Activated CD8-positive, alpha-beta T cell treated with anti-CD3 and anti-CD28 coated beads for 36 hours (primary cell): ENCODE results near the gene TRIP13. TPM values are rescaled to one million over a fixed set of nuclear protein-coding genes. Genes with fewer than 3 reads are reported as not detected.

Experiments used
- ATAC-seq: fragments of 200-7000 bp; cut with Tn5 transposase; one replicate; pipeline ENCODE4 v1.10.0; 2021; ENCODE audit warnings: mild to moderate bottlenecking, moderate library complexity
- CTCF ChIA-PET: fragments of 350-600 bp; sonication (Branson Sonifier 250); formaldehyde crosslinking; loops from one replicate; lab custom pipeline; 2021; ENCODE audit warnings: antibody characterized with exemption; lab: Charles Lee
- POLR2A ChIA-PET: fragments of 350-600 bp; sonication (Branson Sonifier 250); formaldehyde crosslinking; loops from one replicate; lab custom pipeline; 2021; ENCODE audit warnings: antibody characterized with exemption; lab: Charles Lee
- DNase-seq: peaks from one replicate; pipeline ENCODE4 v3.0.0-alpha.2; 2020
- H3K27ac Mint-ChIP-seq: one replicate; pipeline ENCODE4 v1.8.0; 2021; ENCODE audit warnings: mild to moderate bottlenecking, mixed read lengths
- H3K27me3 Mint-ChIP-seq: one replicate; pipeline ENCODE4 v1.8.0; 2021; ENCODE audit warnings: mixed read lengths
- H3K36me3 Mint-ChIP-seq: one replicate; pipeline ENCODE4 v1.8.0; 2021; ENCODE audit warnings: low read depth, mixed read lengths
- H3K4me1 Mint-ChIP-seq: one replicate; pipeline ENCODE4 v1.8.0; 2021; ENCODE audit warnings: low read depth, mixed read lengths
- H3K4me3 Mint-ChIP-seq: one replicate; pipeline ENCODE4 v1.8.0; 2021; ENCODE audit warnings: mild to moderate bottlenecking, moderate library complexity, mixed read lengths
- H3K9me3 Mint-ChIP-seq: one replicate; pipeline ENCODE4 v1.8.0; 2021; ENCODE audit warnings: mixed read lengths
- CTCF ChIP-seq: fragments of 200-600 bp; IDR thresholded peaks from one replicate; pipeline ENCODE4 v1.8.0; 2022; ENCODE audit warnings: antibody characterized with exemption, mild to moderate bottlenecking
- intact Hi-C: fragments of 100-400 bp; cut with micrococcal nuclease; formaldehyde crosslinking; loops from one replicate; pipeline ENCODE4 v1.10.0; 2022
- total RNA-seq, 2 experiments: library from RNA; stranded (reverse); gene quantifications; one replicate each; pipeline ENCODE4 v1.2.3, GENCODE V29; 2021

The TRIP13 gene
- total RNA-seq, 2 experiments from 2014 or later, result 31.0 to 36.9 TPM

GRCh38 chr5:868428-869135 is 24.1 kb upstream of the TRIP13 start:
- intact Hi-C loops, result no loop called here
- H3K27me3 Mint-ChIP-seq, result no peaks in the 10 kb centered on the region
- CTCF ChIA-PET, result no interaction called here
- no peaks in the 10 kb centered on the region for H3K4me1 Mint-ChIP-seq
- H3K4me3 Mint-ChIP-seq, result no peak overlapping the region
- no peak overlapping the region for H3K27ac Mint-ChIP-seq
- DNase-seq (no peak), ATAC-seq (no peak)
- H3K9me3 Mint-ChIP-seq, result no peaks in the 10 kb centered on the region
- no peak for TF ChIP-seq CTCF
- POLR2A ChIA-PET, result interaction anchor here (1.3 kb wide), 1 partner anchor 24 kb away, joined by 4 read pairs; the partner anchor contains the start of genes BRD9 and TRIP13
- peaks cover 62% of the 10 kb centered on the region for H3K36me3 Mint-ChIP-seq

- Mint-ChIP-seq H3K27ac (no peak overlapping the region), H3K4me3 (no peak overlapping the region), H3K36me3 (peaks cover 63% of the 10 kb centered on the region), H3K4me1 (no peaks in the 10 kb centered on the region), H3K9me3 (no peaks in the 10 kb centered on the region), H3K27me3 (no peaks in the 10 kb centered on the region)
- ATAC-seq (no peak), DNase-seq (no peak)
- intact Hi-C loops, result no loop called here
- ChIA-PET POLR2A (no interaction called here), CTCF (no interaction called here)
- TF ChIP-seq CTCF, result no peak
Measured at GRCh38 chr5:870956-871355, 21.7 kb upstream of the TRIP13 start.

- DNase-seq, result no peak
- TF ChIP-seq CTCF, result no peak
- POLR2A ChIA-PET, result no interaction called here
Measured at GRCh38 chr5:871596-872298, 20.9 kb upstream of the TRIP13 start.

GRCh38 chr5:872301-872700 is 20.4 kb upstream of the TRIP13 start:
- Mint-ChIP-seq H3K4me1 (no peaks in the 10 kb centered on the region), H3K27me3 (no peaks in the 10 kb centered on the region), H3K27ac (no peak overlapping the region), H3K36me3 (peaks cover 64% of the 10 kb centered on the region), H3K9me3 (no peaks in the 10 kb centered on the region), H3K4me3 (no peak overlapping the region)
- POLR2A ChIA-PET, result interaction anchor here (0.7 kb wide), 1 partner anchor 19 kb away, joined by 3 read pairs; no protein-coding TSS in a partner anchor
- no peak for ATAC-seq
- CTCF ChIA-PET, result no interaction called here
- DNase-seq, result no peak
- TF ChIP-seq CTCF, result no peak
- intact Hi-C loops, result no loop called here

More at GRCh38 chr5:871596-872298, 20.9 kb upstream of the TRIP13 start:
- Mint-ChIP-seq H3K9me3 (no peaks in the 10 kb centered on the region), H3K27ac (no peak overlapping the region), H3K36me3 (peaks cover 61% of the 10 kb centered on the region), H3K4me1 (no peaks in the 10 kb centered on the region), H3K4me3 (no peak overlapping the region), H3K27me3 (no peaks in the 10 kb centered on the region)
- ATAC-seq, result no peak
- CTCF ChIA-PET, result no interaction called here
- intact Hi-C loops, result no loop called here

GRCh38 chr5:873328-873727 is 19.4 kb upstream of the TRIP13 start:
- ChIA-PET POLR2A (no interaction called here), CTCF (no interaction called here)
- H3K4me1 Mint-ChIP-seq, result no peaks in the 10 kb centered on the region
- intact Hi-C loops, result no loop called here
- H3K36me3 Mint-ChIP-seq, result peaks cover 62% of the 10 kb centered on the region
- no peak overlapping the region for H3K27ac Mint-ChIP-seq
- H3K27me3 Mint-ChIP-seq, result no peaks in the 10 kb centered on the region
- ATAC-seq (no peak), DNase-seq (no peak)
- H3K9me3 Mint-ChIP-seq, result no peaks in the 10 kb centered on the region
- no peak for TF ChIP-seq CTCF
- H3K4me3 Mint-ChIP-seq, result no peak overlapping the region
